Endothelial cell (in vitro differentiated cells): ENCODE results near the gene BRCC3. TPM values are rescaled to one million over a fixed set of nuclear protein-coding genes. Genes with fewer than 3 reads are reported as not detected.

ENCODE experiments used
- DNase-seq: peaks from one replicate; pipeline ENCODE4 v3.0.0; 2021; ENCODE audit warnings: low spot score
- H3K27ac Mint-ChIP-seq: one replicate; pipeline ENCODE4 v1.8.0; 2021; ENCODE audit warnings: mixed read lengths, inconsistent platforms; ENCODE audit not compliant: unreplicated experiment
- H3K27me3 Mint-ChIP-seq: one replicate; pipeline ENCODE4 v1.8.0; 2021; ENCODE audit warnings: mild to moderate bottlenecking, moderate library complexity, mixed read lengths, inconsistent platforms; ENCODE audit not compliant: unreplicated experiment
- H3K36me3 Mint-ChIP-seq: one replicate; pipeline ENCODE4 v1.8.0; 2021; ENCODE audit warnings: mild to moderate bottlenecking, low read depth, mixed read lengths, inconsistent platforms; ENCODE audit not compliant: unreplicated experiment
- H3K4me1 Mint-ChIP-seq: one replicate; pipeline ENCODE4 v1.8.0; 2021; ENCODE audit warnings: mild to moderate bottlenecking, mixed read lengths, inconsistent platforms; ENCODE audit not compliant: unreplicated experiment
- H3K4me3 Mint-ChIP-seq: one replicate; pipeline ENCODE4 v1.8.0; 2021; ENCODE audit warnings: mild to moderate bottlenecking, mixed read lengths, inconsistent platforms; ENCODE audit not compliant: unreplicated experiment
- H3K9me3 Mint-ChIP-seq: one replicate; pipeline ENCODE4 v1.8.0; 2021; ENCODE audit warnings: mixed read lengths, inconsistent platforms; ENCODE audit not compliant: unreplicated experiment
- CTCF ChIP-seq: fragments of 200-600 bp; sonication (generic); IDR thresholded peaks from one replicate; pipeline ENCODE4 v1.5.0; 2021; ENCODE audit warnings: antibody characterized with exemption; ENCODE audit not compliant: unreplicated experiment
- total RNA-seq: library from RNA; stranded (reverse); fragmentation: NEBNext Ultra II Directional; extraction: Animal tissue kit (Norgen Biotek cat#: 25700); gene quantifications from one replicate; pipeline ENCODE4 v1.2.1, GENCODE V29; 2021; ENCODE audit not compliant: unreplicated experiment

The BRCC3 gene
- total RNA-seq, 1 donor from 2014 or later: 42.5 TPM

DNA sequence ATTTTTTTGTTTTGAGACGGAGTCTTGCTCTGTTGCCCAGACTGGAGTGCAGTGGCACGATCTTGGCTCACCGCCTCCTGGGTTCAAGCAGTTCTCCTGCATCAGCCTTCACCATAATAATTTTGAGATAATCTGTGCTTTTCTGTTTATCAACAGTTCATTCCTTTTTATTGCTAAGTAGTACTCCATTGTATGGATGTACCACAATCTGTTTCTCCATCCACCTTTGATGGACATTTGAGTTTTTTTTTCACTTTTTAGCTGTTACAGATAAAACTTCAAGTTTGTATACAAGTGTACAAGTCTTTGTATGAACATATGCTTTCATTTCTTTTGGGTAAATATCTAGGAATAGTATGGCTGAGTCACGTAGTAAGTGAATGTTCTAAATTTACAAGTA, 35.6 kb upstream of the BRCC3 start:
- H3K9me3 Mint-ChIP-seq: no peaks in the 10 kb centered on the region
- no peak overlapping the region for H3K27ac Mint-ChIP-seq

GRCh38 chrX:155046129-155046810, 25.0 kb upstream of the BRCC3 start:
- no peaks in the 10 kb centered on the region for H3K4me1 Mint-ChIP-seq
- no peak overlapping the region for H3K27ac Mint-ChIP-seq
- DNase-seq: no peak
- no peak for TF ChIP-seq CTCF
- H3K27me3 Mint-ChIP-seq: peaks cover 3% of the 10 kb centered on the region
- no peak overlapping the region for H3K4me3 Mint-ChIP-seq
- peaks cover 3% of the 10 kb centered on the region for H3K36me3 Mint-ChIP-seq
- H3K9me3 Mint-ChIP-seq: no peaks in the 10 kb centered on the region

More for the DNA sequence above, 35.6 kb upstream of the BRCC3 start:
- Mint-ChIP-seq H3K4me3 (no peak overlapping the region), H3K4me1 (no peaks in the 10 kb centered on the region), H3K27me3 (no peaks in the 10 kb centered on the region), H3K36me3 (peaks cover 14% of the 10 kb centered on the region)
- DNase-seq: no peak
- TF ChIP-seq CTCF: no peak

DNA sequence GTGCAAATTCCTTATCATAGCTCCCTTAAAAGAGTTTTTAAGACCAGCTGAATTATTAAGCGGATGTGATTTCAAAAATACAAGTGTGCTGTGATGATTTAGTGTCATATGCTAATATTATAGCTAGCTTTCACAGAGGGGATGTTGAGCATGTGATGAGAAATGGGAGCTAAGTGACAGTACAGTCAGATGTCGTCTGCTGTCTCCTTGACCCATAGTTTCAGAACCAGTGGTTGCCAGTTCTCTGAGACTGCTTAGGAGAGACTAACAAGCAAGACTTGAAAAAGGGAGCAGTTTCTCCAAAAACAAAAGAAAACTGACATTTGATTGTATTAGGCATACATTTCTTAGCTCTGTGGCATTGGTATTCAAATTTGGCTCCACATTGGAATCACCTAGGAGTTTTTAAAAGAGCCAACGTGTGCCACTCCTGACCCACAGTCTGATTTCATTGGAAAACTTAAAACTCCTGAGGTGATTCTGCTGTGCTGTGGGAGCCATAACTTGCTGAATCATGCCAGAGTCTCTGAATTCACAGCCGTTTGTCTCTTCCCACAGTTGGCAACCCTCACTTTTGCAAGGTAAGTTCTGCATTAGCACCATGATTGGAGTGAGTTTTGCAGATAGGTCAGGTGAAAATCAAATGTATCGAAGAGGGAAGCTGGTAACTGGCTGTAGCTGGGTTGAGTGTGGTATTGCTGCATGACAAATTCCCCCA, 24.3 kb upstream of the BRCC3 start:
- no peak overlapping the region for H3K4me3 Mint-ChIP-seq
- peaks cover 3% of the 10 kb centered on the region for H3K36me3 Mint-ChIP-seq
- no peaks in the 10 kb centered on the region for H3K9me3 Mint-ChIP-seq
- no peak overlapping the region for H3K27ac Mint-ChIP-seq
- no peak for TF ChIP-seq CTCF
- no peaks in the 10 kb centered on the region for H3K4me1 Mint-ChIP-seq
- H3K27me3 Mint-ChIP-seq: peaks cover 3% of the 10 kb centered on the region
- no peak for DNase-seq

DNA sequence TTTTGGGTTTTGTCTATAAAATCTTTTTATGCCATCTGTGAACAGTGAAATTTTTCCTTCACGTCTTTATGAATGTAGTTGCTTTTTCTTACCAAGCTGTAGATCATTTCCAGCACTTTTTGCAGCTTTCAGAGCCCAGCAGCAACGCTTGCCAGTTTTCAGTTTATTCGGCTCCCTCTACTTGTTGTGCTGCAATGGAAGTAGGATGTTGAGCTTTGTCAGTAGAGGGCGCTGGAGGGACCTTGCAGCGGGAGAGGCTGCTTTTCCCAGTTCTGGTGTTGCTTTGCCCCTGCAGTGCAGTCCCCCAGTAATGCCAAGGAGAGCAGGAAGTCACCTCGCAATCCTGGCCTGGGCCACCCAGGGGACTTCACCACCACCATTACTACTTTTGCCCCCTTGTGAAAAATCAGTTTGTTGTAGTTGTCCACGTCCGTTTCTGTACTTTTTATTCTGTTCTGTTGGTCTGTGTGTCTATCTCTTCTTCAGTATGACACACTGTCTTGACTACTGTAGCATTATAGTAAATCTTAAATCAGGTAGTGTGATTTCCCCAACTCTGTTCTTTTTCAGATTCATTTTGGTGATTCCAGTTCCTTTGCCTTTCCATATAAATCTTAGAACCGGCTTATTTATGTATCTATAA, 22.2 kb upstream of the BRCC3 start:
- Mint-ChIP-seq H3K27ac (no peak overlapping the region), H3K4me1 (no peaks in the 10 kb centered on the region), H3K4me3 (no peak overlapping the region), H3K9me3 (no peaks in the 10 kb centered on the region), H3K36me3 (peaks cover 11% of the 10 kb centered on the region), H3K27me3 (peaks cover 3% of the 10 kb centered on the region)
- no peak for TF ChIP-seq CTCF
- peak; percentile 66 for DNase-seq
